HUES6 (cell line): ENCODE data around the gene GDF2.

Experiments used
- H3K27ac ChIP-seq: 2 replicates; pipeline ENCODE4 v1.7.0; 2013; ENCODE audit warnings: low read depth, mild to moderate bottlenecking, low read length, inconsistent platforms
- H3K27me3 ChIP-seq: 2 replicates; pipeline ENCODE4 v1.6.1; 2013; ENCODE audit warnings: low read length; ENCODE audit not compliant: control insufficient read depth, insufficient read depth
- H3K36me3 ChIP-seq: 2 replicates; pipeline ENCODE4 v1.6.1; 2013; ENCODE audit warnings: low read length; ENCODE audit not compliant: control insufficient read depth, insufficient read depth
- H3K4me1 ChIP-seq: 2 replicates; pipeline ENCODE4 v1.6.1; 2013; ENCODE audit warnings: low read length; ENCODE audit not compliant: control insufficient read depth, insufficient read depth
- H3K4me3 ChIP-seq: 2 replicates; pipeline ENCODE4 v1.5.1; 2013; ENCODE audit warnings: low read depth, low read length
- H3K9ac ChIP-seq: one replicate; pipeline ENCODE4 v1.6.1; 2013; ENCODE audit warnings: mild to moderate bottlenecking, low read length
- H3K9me3 ChIP-seq: 2 replicates; pipeline ENCODE4 v1.6.1; 2013; ENCODE audit warnings: low read depth, low read length; ENCODE audit not compliant: control insufficient read depth, insufficient read depth

GDF2 gene

DNA sequence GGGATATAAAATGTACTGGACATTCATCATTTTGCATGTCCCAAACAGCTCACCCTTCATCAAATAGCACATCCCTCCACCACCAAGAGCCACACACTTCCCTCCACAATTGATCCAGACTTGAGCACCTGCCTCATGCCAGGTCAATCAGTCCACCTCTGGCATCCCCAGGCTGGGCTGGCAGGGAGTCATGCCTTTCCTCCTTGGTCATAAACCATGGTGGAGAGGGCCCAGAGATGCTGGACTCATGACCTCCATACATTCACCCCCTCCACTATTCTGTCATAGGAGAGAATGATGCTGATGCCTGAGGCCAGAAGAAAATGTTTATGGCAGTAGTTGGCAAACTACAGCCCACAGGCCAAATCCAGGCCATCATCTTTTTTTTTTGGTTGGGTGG lies 38.4 kb upstream of the GDF2 start:
- H3K4me3 ChIP-seq, result no peak overlapping the region
- no peaks in the 10 kb centered on the region for H3K36me3 ChIP-seq
- H3K9ac ChIP-seq, result no peak overlapping the region
- H3K4me1 ChIP-seq, result no peaks in the 10 kb centered on the region
- peaks cover 9% of the 10 kb centered on the region; the same call in 1 of the 2 replicates for H3K27me3 ChIP-seq
- H3K9me3 ChIP-seq, result no peaks in the 10 kb centered on the region
- no peak overlapping the region for H3K27ac ChIP-seq

DNA sequence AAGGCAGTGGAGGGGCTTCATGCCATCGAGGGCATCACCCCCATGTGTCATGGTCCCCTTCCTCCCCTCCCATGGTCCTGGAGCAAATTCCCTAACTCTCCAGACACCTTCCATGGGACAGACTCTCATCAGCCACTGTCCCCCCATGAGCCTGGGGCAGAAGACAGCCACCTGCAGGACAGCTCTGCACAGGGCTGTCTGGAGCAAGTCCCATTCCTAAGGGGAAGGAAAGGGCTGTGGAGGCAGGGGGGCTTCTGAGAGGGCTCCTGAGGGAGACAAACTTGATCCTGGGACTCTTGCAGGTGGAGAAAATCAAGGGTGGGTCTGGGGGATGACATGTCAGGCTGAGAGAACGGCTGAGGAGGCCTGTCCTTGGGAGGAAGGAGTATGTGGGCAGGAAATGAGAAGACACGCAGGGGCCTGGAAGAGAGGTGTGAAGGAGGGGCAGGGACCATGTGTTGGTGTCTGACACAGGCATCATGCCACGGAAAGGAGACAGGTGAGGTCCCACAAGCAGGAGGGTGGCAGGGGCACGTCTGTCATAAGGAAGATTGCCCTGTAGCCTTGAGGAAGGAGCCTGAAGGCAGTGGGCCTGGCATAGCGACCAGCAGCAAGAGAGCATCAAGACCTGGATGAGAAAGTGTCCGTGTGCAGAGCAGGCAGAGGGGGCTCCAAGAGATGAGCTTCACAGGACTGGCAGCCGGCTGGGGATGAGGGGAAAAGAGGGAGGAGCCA lies 36.7 kb upstream of the GDF2 start:
- Histone ChIP-seq H3K27ac (no peak overlapping the region), H3K27me3 (peaks cover 19% of the 10 kb centered on the region; the same call in 1 of the 2 replicates), H3K9me3 (no peaks in the 10 kb centered on the region), H3K4me1 (no peaks in the 10 kb centered on the region), H3K9ac (no peak overlapping the region), H3K4me3 (no peak overlapping the region), H3K36me3 (no peaks in the 10 kb centered on the region)

GRCh38 chr10:47286116-47286505 lies 36.1 kb upstream of the GDF2 start:
- Histone ChIP-seq H3K4me1 (no peaks in the 10 kb centered on the region), H3K36me3 (no peaks in the 10 kb centered on the region), H3K27me3 (peaks cover 21% of the 10 kb centered on the region; the same call in 1 of the 2 replicates), H3K9ac (no peak overlapping the region), H3K27ac (no peak overlapping the region), H3K9me3 (no peaks in the 10 kb centered on the region), H3K4me3 (no peak overlapping the region)

GRCh38 chr10:47286591-47287315 lies 35.5 kb upstream of the GDF2 start:
- no peak overlapping the region for H3K27ac ChIP-seq
- no peaks in the 10 kb centered on the region for H3K4me1 ChIP-seq
- H3K36me3 ChIP-seq, result no peaks in the 10 kb centered on the region
- no peak overlapping the region for H3K4me3 ChIP-seq
- peaks cover 21% of the 10 kb centered on the region; the same call in 1 of the 2 replicates for H3K27me3 ChIP-seq
- no peaks in the 10 kb centered on the region for H3K9me3 ChIP-seq
- H3K9ac ChIP-seq, result no peak overlapping the region

- H3K4me3 ChIP-seq, result no peak overlapping the region
- H3K27me3 ChIP-seq, result peaks cover 24% of the 10 kb centered on the region; the same call in 1 of the 2 replicates
- H3K4me1 ChIP-seq, result no peaks in the 10 kb centered on the region
- no peak overlapping the region for H3K9ac ChIP-seq
- no peaks in the 10 kb centered on the region for H3K36me3 ChIP-seq
- no peaks in the 10 kb centered on the region for H3K9me3 ChIP-seq
- no peak overlapping the region for H3K27ac ChIP-seq
These were observed 34.9 kb upstream of the GDF2 start for GRCh38 chr10:47287365-47287802.

- H3K9me3 ChIP-seq, result no peaks in the 10 kb centered on the region
- H3K27ac ChIP-seq, result no peak overlapping the region
These were observed 34.4 kb upstream of the GDF2 start for GRCh38 chr10:47287805-47288204.

GRCh38 chr10:47288236-47288635 lies 34.0 kb upstream of the GDF2 start:
- Histone ChIP-seq H3K4me3 (no peak overlapping the region), H3K27me3 (peaks cover 25% of the 10 kb centered on the region; the same call in 1 of the 2 replicates), H3K36me3 (no peaks in the 10 kb centered on the region), H3K9ac (no peak overlapping the region), H3K27ac (no peak overlapping the region), H3K4me1 (no peaks in the 10 kb centered on the region), H3K9me3 (no peaks in the 10 kb centered on the region)

More at GRCh38 chr10:47287805-47288204, 34.4 kb upstream of the GDF2 start:
- Histone ChIP-seq H3K36me3 (no peaks in the 10 kb centered on the region), H3K27me3 (peaks cover 25% of the 10 kb centered on the region; the same call in 1 of the 2 replicates), H3K9ac (no peak overlapping the region), H3K4me1 (no peaks in the 10 kb centered on the region), H3K4me3 (no peak overlapping the region)

DNA sequence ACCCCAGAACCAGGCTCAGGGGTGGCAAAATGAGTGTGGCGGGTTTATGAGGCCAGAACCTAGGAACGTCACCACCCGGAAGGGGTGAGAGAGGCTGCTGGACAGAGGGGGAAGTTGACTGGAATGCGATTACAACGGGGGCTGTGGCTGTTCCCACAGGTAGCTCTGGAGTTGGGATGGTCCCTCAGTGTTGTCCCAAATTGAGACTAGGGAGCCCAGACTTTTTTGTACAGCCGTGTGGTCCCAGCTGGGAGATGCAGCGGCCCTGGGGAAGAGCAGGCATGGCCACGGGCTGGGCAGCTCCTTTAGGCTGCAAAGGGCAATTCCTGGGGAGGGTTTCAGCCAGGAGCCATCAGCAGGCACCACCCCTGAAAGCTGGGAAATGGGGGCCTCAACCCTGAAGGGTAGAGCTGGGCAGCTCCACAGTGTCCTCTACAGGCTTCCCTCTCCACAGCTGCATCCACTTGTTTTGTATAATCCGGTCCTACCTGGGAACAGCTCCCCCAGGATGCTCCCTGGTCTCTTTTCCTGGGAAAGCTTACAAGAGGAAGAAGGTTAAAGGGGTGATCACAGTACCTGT lies 33.2 kb upstream of the GDF2 start:
- Histone ChIP-seq H3K36me3 (no peaks in the 10 kb centered on the region), H3K4me3 (no peak overlapping the region), H3K9me3 (no peaks in the 10 kb centered on the region), H3K4me1 (no peaks in the 10 kb centered on the region), H3K27ac (no peak overlapping the region), H3K9ac (no peak overlapping the region), H3K27me3 (peaks cover 25% of the 10 kb centered on the region; the same call in 1 of the 2 replicates)

- no peaks in the 10 kb centered on the region for H3K36me3 ChIP-seq
- peaks cover 25% of the 10 kb centered on the region; the same call in 1 of the 2 replicates for H3K27me3 ChIP-seq
- no peaks in the 10 kb centered on the region for H3K4me1 ChIP-seq
These were observed 32.3 kb upstream of the GDF2 start for GRCh38 chr10:47289921-47290320.

GRCh38 chr10:47290338-47290737 lies 31.9 kb upstream of the GDF2 start:
- Histone ChIP-seq H3K27ac (no peak overlapping the region), H3K4me1 (no peaks in the 10 kb centered on the region), H3K4me3 (no peak overlapping the region), H3K9ac (no peak overlapping the region), H3K36me3 (no peaks in the 10 kb centered on the region), H3K27me3 (peaks cover 25% of the 10 kb centered on the region; the same call in 1 of the 2 replicates), H3K9me3 (no peaks in the 10 kb centered on the region)

More at GRCh38 chr10:47289921-47290320, 32.3 kb upstream of the GDF2 start:
- no peak overlapping the region for H3K9ac ChIP-seq
- H3K9me3 ChIP-seq, result no peaks in the 10 kb centered on the region
- no peak overlapping the region for H3K27ac ChIP-seq
- H3K4me3 ChIP-seq, result no peak overlapping the region

GRCh38 chr10:47291682-47292081 lies 30.6 kb upstream of the GDF2 start:
- Histone ChIP-seq H3K36me3 (no peaks in the 10 kb centered on the region), H3K27ac (no peak overlapping the region), H3K4me1 (no peaks in the 10 kb centered on the region; the same call in 1 of the 2 replicates), H3K27me3 (peaks cover 20% of the 10 kb centered on the region; the same call in 1 of the 2 replicates), H3K9ac (no peak overlapping the region), H3K9me3 (no peaks in the 10 kb centered on the region), H3K4me3 (no peak overlapping the region)
